ENCODE data around the gene NECTIN3.

- TF ChIP-seq, protein P1, sequence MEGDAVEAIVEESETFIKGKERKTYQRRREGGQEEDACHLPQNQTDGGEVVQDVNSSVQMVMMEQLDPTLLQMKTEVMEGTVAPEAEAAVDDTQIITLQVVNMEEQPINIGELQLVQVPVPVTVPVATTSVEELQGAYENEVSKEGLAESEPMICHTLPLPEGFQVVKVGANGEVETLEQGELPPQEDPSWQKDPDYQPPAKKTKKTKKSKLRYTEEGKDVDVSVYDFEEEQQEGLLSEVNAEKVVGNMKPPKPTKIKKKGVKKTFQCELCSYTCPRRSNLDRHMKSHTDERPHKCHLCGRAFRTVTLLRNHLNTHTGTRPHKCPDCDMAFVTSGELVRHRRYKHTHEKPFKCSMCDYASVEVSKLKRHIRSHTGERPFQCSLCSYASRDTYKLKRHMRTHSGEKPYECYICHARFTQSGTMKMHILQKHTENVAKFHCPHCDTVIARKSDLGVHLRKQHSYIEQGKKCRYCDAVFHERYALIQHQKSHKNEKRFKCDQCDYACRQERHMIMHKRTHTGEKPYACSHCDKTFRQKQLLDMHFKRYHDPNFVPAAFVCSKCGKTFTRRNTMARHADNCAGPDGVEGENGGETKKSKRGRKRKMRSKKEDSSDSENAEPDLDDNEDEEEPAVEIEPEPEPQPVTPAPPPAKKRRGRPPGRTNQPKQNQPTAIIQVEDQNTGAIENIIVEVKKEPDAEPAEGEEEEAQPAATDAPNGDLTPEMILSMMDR (IDR thresholded peaks at IDR 0.05): no peak
- no peak for TF ChIP-seq POLR2A (IDR thresholded peaks at IDR 0.05)
Observed at GRCh38 chr3:111107662-111108035, 36.0 kb downstream of the NECTIN3 start.

Measured in testis (tissue), 2 donors.